ENCODE data around the gene NLK. TPM values are rescaled to one million over a fixed set of nuclear protein-coding genes. Genes with fewer than 3 reads are reported as not detected.
"Not testable (repeated sequence)": the region's sequence is repeated elsewhere in the genome, so short reads cannot be mapped to it uniquely, and the experiment has no call there.

NLK gene
- total and polyA plus RNA-seq, 12 donors = 5.2 to 27.3 (median 20.7) TPM

DNA sequence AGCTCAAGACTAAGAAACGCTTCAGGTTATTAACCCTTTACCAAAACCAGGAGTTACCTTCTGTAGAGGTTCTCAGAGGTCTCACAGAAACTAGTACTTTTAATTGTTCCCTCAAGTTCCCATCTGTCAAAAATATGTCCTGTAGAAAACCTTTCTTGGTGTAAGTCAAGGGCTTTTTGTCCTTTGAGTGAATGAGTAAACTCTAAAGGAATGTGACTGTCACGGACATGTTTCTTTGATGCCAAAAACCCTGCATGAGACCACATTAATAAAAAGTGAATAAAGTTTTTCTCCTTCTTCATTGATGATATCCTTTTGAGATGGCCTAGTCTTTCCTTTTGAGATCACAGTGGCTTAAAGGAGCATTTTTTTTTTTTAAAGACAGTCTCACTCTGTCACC lies 102.9 kb downstream of the NLK start:
- Histone ChIP-seq H3K36me3 (peaks cover 0 to 20% (median 0%) of the 10 kb centered on the region in 9 donors), H3K27ac (no peak overlapping the region), H3K4me1 (peaks cover 0 to 15% (median 0%) of the 10 kb centered on the region in 9 donors), H3K27me3 (no peaks in the 10 kb centered on the region), H3K9me3 (no peaks in the 10 kb centered on the region), H3K4me3 (no peak overlapping the region)
- 55 to 63% methylated on average over 2 of the region's 2 CpGs for WGBS, 2 donors
- intact Hi-C loops (cut with DNase I) = no loop called here
- ATAC-seq = no peak
- TF ChIP-seq, protein P1, sequence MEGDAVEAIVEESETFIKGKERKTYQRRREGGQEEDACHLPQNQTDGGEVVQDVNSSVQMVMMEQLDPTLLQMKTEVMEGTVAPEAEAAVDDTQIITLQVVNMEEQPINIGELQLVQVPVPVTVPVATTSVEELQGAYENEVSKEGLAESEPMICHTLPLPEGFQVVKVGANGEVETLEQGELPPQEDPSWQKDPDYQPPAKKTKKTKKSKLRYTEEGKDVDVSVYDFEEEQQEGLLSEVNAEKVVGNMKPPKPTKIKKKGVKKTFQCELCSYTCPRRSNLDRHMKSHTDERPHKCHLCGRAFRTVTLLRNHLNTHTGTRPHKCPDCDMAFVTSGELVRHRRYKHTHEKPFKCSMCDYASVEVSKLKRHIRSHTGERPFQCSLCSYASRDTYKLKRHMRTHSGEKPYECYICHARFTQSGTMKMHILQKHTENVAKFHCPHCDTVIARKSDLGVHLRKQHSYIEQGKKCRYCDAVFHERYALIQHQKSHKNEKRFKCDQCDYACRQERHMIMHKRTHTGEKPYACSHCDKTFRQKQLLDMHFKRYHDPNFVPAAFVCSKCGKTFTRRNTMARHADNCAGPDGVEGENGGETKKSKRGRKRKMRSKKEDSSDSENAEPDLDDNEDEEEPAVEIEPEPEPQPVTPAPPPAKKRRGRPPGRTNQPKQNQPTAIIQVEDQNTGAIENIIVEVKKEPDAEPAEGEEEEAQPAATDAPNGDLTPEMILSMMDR (IDR thresholded peaks at IDR 0.05) = no peak
- no peak for DNase-seq

DNA sequence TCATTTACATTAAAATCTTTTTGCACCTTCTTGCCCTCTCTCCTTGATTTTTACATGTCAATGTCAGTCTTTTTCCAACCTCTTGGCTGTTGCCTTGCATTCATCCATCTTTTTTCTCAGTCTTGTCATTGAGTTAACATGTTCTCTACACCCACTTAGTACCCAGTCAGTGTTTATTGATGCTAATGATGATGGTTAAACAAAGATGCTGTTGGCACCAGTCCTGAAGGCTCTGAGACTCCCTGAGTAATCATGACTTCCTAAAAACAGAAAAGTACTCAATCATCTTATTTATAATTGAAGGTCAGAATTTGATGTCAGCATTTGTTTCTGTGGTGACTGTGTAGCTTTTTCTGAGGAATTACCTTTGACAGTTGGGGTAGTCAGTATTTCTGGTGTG lies 104.5 kb downstream of the NLK start:
- Histone ChIP-seq H3K9me3 (no peaks in the 10 kb centered on the region), H3K4me3 (no peak overlapping the region), H3K4me1 (peaks cover 0 to 13% (median 0%) of the 10 kb centered on the region in 9 donors), H3K27ac (no peak overlapping the region), H3K36me3 (peaks cover 0 to 16% (median 0%) of the 10 kb centered on the region in 9 donors), H3K27me3 (no peaks in the 10 kb centered on the region)
- DNase-seq (no peak), ATAC-seq (no peak)
- intact Hi-C loops (cut with DNase I) = no loop called here
- TF ChIP-seq, protein P1 (IDR thresholded peaks at IDR 0.05) = no peak

DNA sequence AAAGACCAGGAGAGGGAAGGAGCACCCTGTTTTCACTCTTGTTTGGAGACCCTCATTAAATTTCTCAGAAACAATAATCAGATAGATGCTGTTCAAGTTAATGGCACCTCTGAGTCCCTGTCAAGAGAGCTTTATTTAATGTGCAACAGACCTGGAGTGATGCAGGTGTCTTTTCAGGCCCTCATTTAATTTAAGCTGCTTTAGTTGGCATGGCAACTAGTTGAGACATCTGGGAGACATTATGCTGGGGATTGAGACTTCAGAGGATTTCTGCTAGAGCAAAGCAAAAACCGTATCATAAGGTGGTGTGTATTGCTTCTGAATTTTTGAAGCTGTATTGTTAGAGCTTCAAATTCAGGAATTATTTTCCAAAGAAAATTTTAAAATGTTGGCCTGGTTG lies 108.5 kb downstream of the NLK start:
- Histone ChIP-seq H3K27me3 (no peaks in the 10 kb centered on the region), H3K36me3 (peaks cover 0 to 5% (median 0%) of the 10 kb centered on the region in 9 donors), H3K4me3 (no peak overlapping the region), H3K27ac (no peak overlapping the region), H3K9me3 (no peaks in the 10 kb centered on the region), H3K4me1 (no peaks in the 10 kb centered on the region)
- no peak for ATAC-seq
- no peak for DNase-seq
- intact Hi-C loops (cut with DNase I) = no loop called here
- WGBS, 2 donors = 96% methylated on average over 1 of the region's 1 CpG
- TF ChIP-seq, protein P1 (IDR thresholded peaks at IDR 0.05) = no peak

DNA sequence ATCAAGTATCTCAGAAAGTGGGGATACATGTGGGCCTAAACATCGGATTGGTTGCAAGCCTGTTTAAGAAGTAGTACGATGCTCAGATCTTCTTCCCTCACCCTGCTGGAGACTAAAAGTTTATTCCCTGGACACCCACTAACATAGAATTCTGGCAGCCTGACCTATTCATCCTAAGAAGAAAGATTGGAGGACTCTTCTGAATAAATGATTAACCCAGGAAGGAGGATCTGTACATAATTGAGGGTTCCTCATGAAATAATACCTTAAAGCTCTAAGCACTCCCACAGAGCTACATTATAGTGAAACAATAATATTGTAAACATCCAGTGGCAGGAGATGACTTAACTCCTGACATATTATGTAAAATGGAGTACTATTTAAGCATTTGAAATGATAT lies 111.7 kb downstream of the NLK start:
- Histone ChIP-seq H3K27ac (no peak overlapping the region), H3K4me3 (no peak overlapping the region), H3K9me3 (no peaks in the 10 kb centered on the region), H3K4me1 (no peaks in the 10 kb centered on the region), H3K36me3 (peaks cover 0 to 5% (median 0%) of the 10 kb centered on the region in 9 donors), H3K27me3 (no peaks in the 10 kb centered on the region)
- TF ChIP-seq, protein P1 (IDR thresholded peaks at IDR 0.05) = no peak
- WGBS, 2 donors = 81 to 90% methylated on average over 2 of the region's 2 CpGs
- no peak for ATAC-seq
- intact Hi-C loops (cut with DNase I) = no loop called here
- no peak for DNase-seq

DNA sequence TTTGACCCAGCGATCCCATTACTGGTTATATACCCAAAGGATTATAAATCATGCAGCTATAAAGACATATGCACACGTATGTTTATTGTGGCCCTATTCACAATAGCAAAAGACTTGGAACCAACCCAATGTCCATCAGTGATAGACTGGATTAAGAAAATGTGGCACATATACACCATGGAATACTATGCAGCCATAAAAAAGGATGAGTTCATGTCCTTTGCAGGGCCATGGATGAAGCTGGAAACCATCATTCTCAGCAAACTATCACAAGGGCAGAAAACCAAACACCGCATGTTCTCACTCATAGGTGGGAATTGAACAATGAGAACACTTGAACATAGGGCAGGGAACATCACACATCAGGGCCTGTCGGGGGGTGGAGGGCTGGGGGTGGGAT lies 112.9 kb downstream of the NLK start:
- intact Hi-C loops (cut with DNase I) = not testable (repeated sequence)
- 98% methylated on average over 4 of the region's 4 CpGs for WGBS, 2 donors

More for the DNA sequence above, 112.9 kb downstream of the NLK start:
- not testable (repeated sequence) for H3K36me3 ChIP-seq, H3K4me1 ChIP-seq, H3K27ac ChIP-seq, H3K27me3 ChIP-seq, ATAC-seq, DNase-seq, H3K4me3 ChIP-seq, H3K9me3 ChIP-seq
